Keratinocyte (primary cell): Measurements from ENCODE around the gene CDKN2AIPNL. TPM values are rescaled to one million over a fixed set of nuclear protein-coding genes. Genes with fewer than 3 reads are reported as not detected.

Source experiments
- DNase-seq: peaks from one replicate; pipeline ENCODE4 v3.0.0-alpha.2; 2011; ENCODE audit warnings: low read depth, missing footprints, low spot score
- FAIRE-seq: peaks from 2 replicates; lab custom pipeline; 2011; peaks lifted over from hg19 to GRCh38; lab: Jason Lieb, UNC
- H2AFZ ChIP-seq: 2 replicates; pipeline ENCODE4 v1.6.0; 2012; ENCODE audit warnings: low read length, control low read depth, inconsistent platforms; ENCODE audit not compliant: control insufficient read depth
- H3K27ac ChIP-seq: 2 replicates; pipeline ENCODE4 v1.5.1; 2011; ENCODE audit warnings: low read length; ENCODE audit not compliant: control insufficient read depth, insufficient read depth
- H3K27me3 ChIP-seq: 3 replicates; pipeline ENCODE4 v1.6.0; 2011; ENCODE audit warnings: low read length; ENCODE audit not compliant: control insufficient read depth, insufficient read depth; ENCODE audit errors: extremely low read depth
- H3K36me3 ChIP-seq, 2 experiments: 2 replicates in 1 of 2; 3 replicates in 1 of 2; pipeline ENCODE4 v1.5.1; 2011; ENCODE audit warnings: low read length in 2 of 2, mild to moderate bottlenecking in 1 of 2; ENCODE audit not compliant: control insufficient read depth in 2 of 2, insufficient read depth in 2 of 2; ENCODE audit errors: extremely low read depth in 1 of 2
- H3K4me1 ChIP-seq: 3 replicates; pipeline ENCODE4 v1.5.1; 2011; ENCODE audit warnings: low read length; ENCODE audit not compliant: control insufficient read depth, insufficient read depth; ENCODE audit errors: extremely low read depth
- H3K4me2 ChIP-seq: 3 replicates; pipeline ENCODE4 v1.6.0; 2011; ENCODE audit warnings: low read depth, low read length; ENCODE audit not compliant: control insufficient read depth, insufficient read depth; ENCODE audit errors: extremely low read depth
- H3K4me3 ChIP-seq, 3 experiments: fragments of 200-600 bp in 1 of 3; sonication (generic) in 1 of 3; 2 replicates in 2 of 3; 3 replicates in 1 of 3; pipeline ENCODE4 v1.5.1; 2011 to 2016; ENCODE audit warnings: low read length in 3 of 3, mild to moderate bottlenecking in 3 of 3, control low read depth in 2 of 3, inconsistent platforms in 1 of 3, low read depth in 1 of 3, mixed read lengths in 1 of 3, mixed run types in 1 of 3, moderate library complexity in 1 of 3; ENCODE audit not compliant: control insufficient read depth in 2 of 3, insufficient read depth in 2 of 3; ENCODE audit errors: extremely low read depth in 1 of 3
- H3K79me2 ChIP-seq: 2 replicates; pipeline ENCODE4 v1.6.0; 2012; ENCODE audit warnings: low read length; ENCODE audit not compliant: control insufficient read depth, insufficient read depth
- H3K9ac ChIP-seq: 3 replicates; pipeline ENCODE4 v1.6.0; 2011; ENCODE audit warnings: low read length; ENCODE audit not compliant: control insufficient read depth, insufficient read depth; ENCODE audit errors: extremely low read depth
- H3K9me1 ChIP-seq: 3 replicates; pipeline ENCODE4 v1.6.0; 2011; ENCODE audit warnings: low read length; ENCODE audit not compliant: control insufficient read depth, insufficient read depth; ENCODE audit errors: extremely low read depth
- H3K9me3 ChIP-seq: 2 replicates; pipeline ENCODE4 v1.5.1; 2012; ENCODE audit warnings: low read depth, low read length; ENCODE audit not compliant: control insufficient read depth
- H4K20me1 ChIP-seq: 3 replicates; pipeline ENCODE4 v1.6.0; 2011; ENCODE audit warnings: low read length; ENCODE audit not compliant: control insufficient read depth, insufficient read depth; ENCODE audit errors: extremely low read depth
- EZH2 ChIP-seq: IDR thresholded peaks from one replicate; pipeline ENCODE4 v1.6.1; 2012; ENCODE audit warnings: inconsistent platforms, mild to moderate bottlenecking, low read length, moderate library complexity
- dilution Hi-C: fragments of 300-500 bp; cut with MboI; formaldehyde crosslinking; loops from one replicate; pipeline ENCODE4 v1.7.0; 2020; ENCODE audit warnings: low sequenced_read_pairs; ENCODE audit not compliant: extremely low pct_ligation_motif_present
- polyA plus RNA-seq, 5 experiments: library from polyadenylated mRNA; depleted of rRNA in 3 of 5; stranded (reverse) in 3 of 5; stranded (forward) in 1 of 5; unstranded in 1 of 5; fragments of >200 nt; gene quantifications; 1 replicate in 1 of 5; 2 replicates in 3 of 5; 3 replicates in 1 of 5; pipeline versions ENCODE4 v1.2.1 to v1.2.3, GENCODE V29; 2011 to 2012; ENCODE audit warnings: missing spikeins in 2 of 5, low read depth in 1 of 5, low replicate concordance in 1 of 5
- TF ChIP-seq, protein P1 (sequence below), 3 experiments: IDR thresholded peaks in 1 of 3; conservative IDR thresholded peaks in 1 of 3; optimal IDR thresholded peaks in 1 of 3; 2 replicates in 2 of 3; 3 replicates in 1 of 3; pipeline versions ENCODE3 to v1.5.1; 2011; ENCODE audit warnings: low read length in 3 of 3, mild to moderate bottlenecking in 3 of 3, moderate library complexity in 2 of 3, control low read depth in 1 of 3, inconsistent platforms in 1 of 3; ENCODE audit not compliant: insufficient read depth in 2 of 3; ENCODE audit errors: extremely low read depth in 1 of 3

Gene CDKN2AIPNL
- polyA plus RNA-seq, 1 donor (not counting 4 experiments of a cell fraction or from before 2014, with no cell fraction given) = 28.4 TPM

DNA sequence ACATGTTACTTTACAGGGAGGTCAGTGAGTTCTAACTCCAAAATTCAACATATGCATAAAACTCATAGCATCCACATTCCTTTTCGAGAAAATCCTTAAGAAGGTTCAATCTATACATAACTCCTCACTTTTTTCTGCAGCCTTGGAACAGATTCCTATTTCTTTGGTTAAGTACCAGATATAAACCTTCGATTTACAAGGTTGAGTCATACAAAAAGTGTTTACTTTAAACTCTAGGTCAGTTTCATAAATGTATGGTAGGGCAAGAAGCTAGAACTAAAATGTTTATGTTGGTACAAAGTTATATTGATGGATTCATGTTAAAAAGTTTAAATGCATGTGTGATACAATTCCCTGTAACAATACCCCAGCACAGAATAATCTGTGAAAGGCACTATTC lies 19.4 kb downstream of the CDKN2AIPNL start:
- Histone ChIP-seq H2AFZ (no peak overlapping the region), H3K4me1 (no peaks in the 10 kb centered on the region), H3K9ac (no peak overlapping the region), H3K9me3 (no peaks in the 10 kb centered on the region), H3K4me2 (no peak overlapping the region), H3K9me1 (no peaks in the 10 kb centered on the region), H4K20me1 (no peaks in the 10 kb centered on the region), H3K27ac (no peak overlapping the region), H3K36me3 (peaks cover 20 to 31% of the 10 kb centered on the region in 2 experiments), H3K27me3 (no peaks in the 10 kb centered on the region), H3K79me2 (no peaks in the 10 kb centered on the region), H3K4me3 (no peak overlapping the region)
- DNase-seq = no peak
- TF ChIP-seq, protein P1, sequence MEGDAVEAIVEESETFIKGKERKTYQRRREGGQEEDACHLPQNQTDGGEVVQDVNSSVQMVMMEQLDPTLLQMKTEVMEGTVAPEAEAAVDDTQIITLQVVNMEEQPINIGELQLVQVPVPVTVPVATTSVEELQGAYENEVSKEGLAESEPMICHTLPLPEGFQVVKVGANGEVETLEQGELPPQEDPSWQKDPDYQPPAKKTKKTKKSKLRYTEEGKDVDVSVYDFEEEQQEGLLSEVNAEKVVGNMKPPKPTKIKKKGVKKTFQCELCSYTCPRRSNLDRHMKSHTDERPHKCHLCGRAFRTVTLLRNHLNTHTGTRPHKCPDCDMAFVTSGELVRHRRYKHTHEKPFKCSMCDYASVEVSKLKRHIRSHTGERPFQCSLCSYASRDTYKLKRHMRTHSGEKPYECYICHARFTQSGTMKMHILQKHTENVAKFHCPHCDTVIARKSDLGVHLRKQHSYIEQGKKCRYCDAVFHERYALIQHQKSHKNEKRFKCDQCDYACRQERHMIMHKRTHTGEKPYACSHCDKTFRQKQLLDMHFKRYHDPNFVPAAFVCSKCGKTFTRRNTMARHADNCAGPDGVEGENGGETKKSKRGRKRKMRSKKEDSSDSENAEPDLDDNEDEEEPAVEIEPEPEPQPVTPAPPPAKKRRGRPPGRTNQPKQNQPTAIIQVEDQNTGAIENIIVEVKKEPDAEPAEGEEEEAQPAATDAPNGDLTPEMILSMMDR (optimal IDR thresholded peaks at IDR 0.05 in 1 of 3, IDR thresholded peaks at IDR 0.05 in 1 of 3, conservative IDR thresholded peaks at IDR 0.05 in 1 of 3; ENCODE audit: extremely low read depth in 1 of 3, insufficient read depth in 2 of 3, low read length in 3 of 3) = no peak
- no peak for TF ChIP-seq EZH2
- FAIRE-seq = no peak
- dilution Hi-C loops = no loop called here

DNA sequence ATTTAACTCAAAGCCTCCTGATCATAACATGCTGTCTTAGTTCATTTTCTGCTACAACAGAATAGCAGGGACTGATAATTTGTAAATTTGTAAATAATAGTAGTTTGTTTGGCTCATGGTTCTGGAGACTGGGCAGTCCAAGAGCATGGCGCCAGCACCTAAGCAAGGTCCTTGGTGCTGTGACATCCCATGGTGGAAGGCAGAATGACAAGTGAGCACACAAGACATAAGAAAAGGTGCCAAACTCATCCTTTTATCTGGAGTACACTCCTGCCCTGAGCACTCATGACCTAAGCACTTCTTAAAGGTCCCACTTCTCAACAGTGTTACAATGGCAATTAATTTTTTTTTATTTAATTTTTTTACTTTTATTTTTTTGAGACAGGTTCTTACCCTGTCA lies 24.2 kb downstream of the CDKN2AIPNL start:
- Histone ChIP-seq H3K36me3 (peaks cover 16 to 17% of the 10 kb centered on the region in 2 experiments), H3K4me1 (no peaks in the 10 kb centered on the region), H4K20me1 (no peaks in the 10 kb centered on the region), H3K79me2 (peaks cover 2% of the 10 kb centered on the region), H3K9me3 (no peaks in the 10 kb centered on the region), H3K9ac (no peak overlapping the region), H2AFZ (no peak overlapping the region), H3K27ac (no peak overlapping the region), H3K9me1 (no peaks in the 10 kb centered on the region), H3K27me3 (no peaks in the 10 kb centered on the region), H3K4me2 (no peak overlapping the region), H3K4me3 (no peak overlapping the region)
- no peak for TF ChIP-seq EZH2
- TF ChIP-seq, protein P1 (optimal IDR thresholded peaks at IDR 0.05 in 1 of 3, IDR thresholded peaks at IDR 0.05 in 1 of 3, conservative IDR thresholded peaks at IDR 0.05 in 1 of 3; ENCODE audit: extremely low read depth in 1 of 3, insufficient read depth in 2 of 3, low read length in 3 of 3) = no peak
- FAIRE-seq = no peak
- no peak for DNase-seq
- dilution Hi-C loops = no loop called here
